Posterior vena cava (tissue), 2 donors: ENCODE results near the gene RIPPLY3. TPM values are rescaled to one million over a fixed set of nuclear protein-coding genes. Genes with fewer than 3 reads are reported as not detected.
"Not testable (repeated sequence)": the region's sequence is repeated elsewhere in the genome, so short reads cannot be mapped to it uniquely, and the experiment has no call there.

ENCODE experiments used
- DNase-seq: peaks from one replicate; pipeline ENCODE4 v3.0.0-alpha.2; 2020; ENCODE audit warnings: low spot score
- intact Hi-C, 2 donors: fragments of 100-400 bp; cut with DNase I; formaldehyde crosslinking; loops; one replicate each; pipeline versions ENCODE4 v1.14.1 to v1.14.2; 2022 to 2023
- total RNA-seq, 2 donors: library from RNA; stranded (reverse); fragmentation: NEBNext Ultra II Directional; extraction: Animal tissue kit (Norgen Biotek cat#: 25700); gene quantifications; one replicate each; pipeline ENCODE4 v1.2.1, GENCODE V29; 2021
- donor health status: DM: yes; HTN: yes; CAD: no.
- donor health status: DM: yes; HTN: yes; CAD: no.

Gene RIPPLY3
- total RNA-seq, 2 donors from 2014 or later: not detected

DNA sequence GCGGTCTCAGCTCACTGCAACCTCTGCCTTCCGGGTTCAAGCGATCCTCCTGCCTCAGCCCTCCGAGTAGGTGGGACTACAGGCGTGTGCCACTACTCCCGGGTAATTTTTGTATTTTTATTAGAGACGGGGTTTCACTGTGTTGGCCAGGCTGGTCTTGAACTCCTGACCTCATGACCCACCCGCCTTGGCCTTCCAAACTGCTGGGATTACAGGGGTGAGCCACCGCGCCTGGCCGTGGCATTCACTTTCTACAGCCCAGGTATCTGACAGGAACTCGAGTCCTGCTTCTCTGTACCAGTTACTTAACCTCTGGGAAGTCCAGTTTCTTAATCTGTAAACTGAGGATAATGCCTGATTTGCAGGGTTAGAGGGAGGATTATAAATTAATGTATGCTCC, 3.7 kb upstream of the RIPPLY3 start:
- intact Hi-C loops, DNase-seq: not testable (repeated sequence)

GRCh38 chr21:37003917-37004316, 2.6 kb upstream of the RIPPLY3 start:
- DNase-seq, intact Hi-C loops: not testable (repeated sequence)

DNA sequence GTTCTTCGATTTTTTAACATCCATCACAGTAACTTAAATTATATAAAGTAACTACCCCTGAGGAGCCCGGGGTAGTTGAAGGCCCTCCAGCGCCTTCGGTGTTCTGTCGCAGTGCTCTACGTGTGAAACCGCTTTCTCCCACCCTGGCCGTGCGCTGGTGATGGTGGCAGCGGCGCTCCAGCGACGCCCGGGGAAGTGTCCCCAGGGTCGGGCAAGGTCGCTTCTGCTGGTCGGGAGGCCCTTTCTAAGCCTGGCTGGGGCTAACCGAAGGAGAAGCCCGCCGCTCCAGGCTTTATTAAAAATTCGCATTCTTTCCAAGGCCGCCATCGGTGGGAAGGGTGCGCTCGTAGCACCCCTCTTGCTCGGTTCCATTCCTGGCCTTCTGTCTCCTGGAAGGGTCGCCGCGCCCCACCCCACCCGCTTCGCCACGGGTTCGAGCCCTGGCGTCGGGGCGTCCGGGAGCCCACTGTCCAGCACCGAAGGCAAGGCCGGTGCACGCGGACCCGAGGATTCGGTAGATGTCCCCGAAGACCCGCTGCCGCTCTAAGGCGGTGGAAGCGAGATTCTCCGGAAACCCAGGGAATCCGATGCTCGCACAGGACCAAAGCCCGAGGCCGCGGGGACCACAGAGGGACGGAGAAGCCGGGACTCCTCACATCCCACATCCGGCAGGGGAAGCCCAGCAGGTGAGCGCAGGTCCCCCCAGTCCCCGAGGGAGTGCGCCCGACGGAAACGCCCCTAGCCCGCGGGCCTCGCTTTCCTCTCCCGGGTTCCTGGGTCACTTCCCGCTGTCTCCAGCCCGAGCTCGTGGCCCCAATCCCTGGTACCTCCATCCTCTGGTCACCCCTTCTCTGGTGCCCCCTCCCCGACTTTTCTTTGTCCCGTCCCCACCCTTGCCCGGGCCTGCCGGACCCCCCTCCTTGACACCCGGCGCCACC, 685 bp upstream of the RIPPLY3 start:
- intact Hi-C loops: no loop called here
- no peak for DNase-seq

DNA sequence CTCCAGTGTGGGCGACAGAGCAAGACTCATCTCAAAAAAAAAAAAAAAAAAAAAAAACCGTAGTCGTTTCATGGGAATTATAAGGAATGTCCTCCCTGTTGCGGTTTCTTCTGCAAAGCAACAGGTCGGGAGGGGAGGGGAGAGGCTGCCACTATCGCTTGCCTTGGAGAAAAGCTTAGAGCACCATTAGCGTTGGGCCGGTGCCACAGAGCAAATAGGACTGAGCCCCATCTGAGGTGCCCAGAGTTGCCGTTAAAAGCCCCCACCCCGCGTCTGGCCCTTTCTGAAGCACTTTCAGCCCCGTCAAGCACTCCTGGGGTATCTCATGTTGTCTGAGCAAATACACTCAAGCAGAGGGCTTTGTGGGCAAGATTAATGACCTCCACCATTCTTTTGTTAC, 2.2 kb downstream of the RIPPLY3 start:
- intact Hi-C loops: no loop called here
- no peak for DNase-seq

DNA sequence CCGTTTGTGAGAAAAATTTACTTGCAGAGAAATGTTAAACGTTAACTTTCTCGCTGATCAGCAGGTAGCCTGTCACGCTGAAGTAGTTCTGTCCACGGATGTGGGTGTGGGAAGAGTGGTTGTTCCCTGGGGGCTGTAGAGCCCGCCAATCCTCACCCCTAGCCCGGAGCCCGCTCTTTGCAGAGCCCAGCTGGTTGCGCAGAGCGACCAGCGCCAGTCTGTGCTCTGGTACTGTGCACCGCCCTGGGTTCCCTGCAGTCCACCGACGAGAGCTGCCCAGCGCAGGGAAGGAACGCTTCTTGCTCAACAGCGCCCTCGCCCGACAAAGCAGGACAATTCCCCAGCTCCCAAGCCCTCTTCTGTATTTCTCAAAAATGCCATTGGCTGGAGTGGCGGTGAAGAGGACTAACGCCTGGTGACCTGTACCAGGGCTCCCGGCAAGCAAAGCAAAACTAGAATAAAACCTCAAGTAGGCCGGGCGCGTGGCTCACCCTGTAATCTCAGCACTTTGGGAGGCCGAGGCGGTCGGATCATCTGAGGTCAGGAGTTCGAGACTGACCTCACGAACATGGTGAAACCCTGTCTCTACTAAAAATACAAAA, 3.3 kb downstream of the RIPPLY3 start:
- intact Hi-C loops: no loop called here
- DNase-seq: peak; percentile 93

DNA sequence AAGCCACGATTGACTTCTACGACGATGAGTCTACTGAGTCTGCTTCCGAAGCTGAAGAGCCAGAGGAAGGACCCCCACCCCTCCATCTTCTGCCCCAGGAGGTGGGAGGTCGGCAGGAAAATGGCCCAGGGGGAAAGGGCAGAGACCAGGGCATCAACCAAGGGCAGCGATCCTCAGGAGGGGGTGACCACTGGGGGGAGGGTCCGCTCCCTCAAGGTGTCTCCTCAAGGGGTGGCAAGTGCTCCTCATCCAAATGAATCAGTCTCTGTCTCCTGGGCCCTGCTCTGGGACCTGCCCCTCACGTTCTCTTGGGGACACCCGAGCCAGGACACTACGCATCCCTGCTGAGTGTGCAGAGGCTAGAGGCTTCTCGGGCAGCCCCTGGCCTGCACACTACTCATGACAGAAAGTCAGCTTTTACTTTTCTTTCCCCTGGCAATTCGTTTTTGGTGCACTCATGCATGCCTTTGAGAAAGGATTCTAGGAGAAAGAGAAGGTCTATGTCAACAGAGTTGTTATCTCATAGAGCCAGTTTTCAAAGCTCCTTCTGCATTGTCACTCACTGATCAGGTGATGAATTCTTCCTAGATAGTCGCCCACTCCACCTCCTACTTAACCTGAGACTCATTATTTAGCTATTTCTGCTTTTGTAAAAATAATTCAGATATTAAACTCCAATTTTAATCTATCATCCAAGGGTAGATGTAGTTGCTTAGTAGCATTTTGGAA, 11.6 kb downstream of the RIPPLY3 start:
- peak; percentile 52 for DNase-seq
- intact Hi-C loops: no loop called here

GRCh38 chr21:37026499-37026898, 20.0 kb downstream of the RIPPLY3 start:
- intact Hi-C loops: no loop called here
- no peak for DNase-seq

- DNase-seq: no peak
- intact Hi-C loops: no loop called here
These were observed 22.1 kb downstream of the RIPPLY3 start for GRCh38 chr21:37028570-37028969.

DNA sequence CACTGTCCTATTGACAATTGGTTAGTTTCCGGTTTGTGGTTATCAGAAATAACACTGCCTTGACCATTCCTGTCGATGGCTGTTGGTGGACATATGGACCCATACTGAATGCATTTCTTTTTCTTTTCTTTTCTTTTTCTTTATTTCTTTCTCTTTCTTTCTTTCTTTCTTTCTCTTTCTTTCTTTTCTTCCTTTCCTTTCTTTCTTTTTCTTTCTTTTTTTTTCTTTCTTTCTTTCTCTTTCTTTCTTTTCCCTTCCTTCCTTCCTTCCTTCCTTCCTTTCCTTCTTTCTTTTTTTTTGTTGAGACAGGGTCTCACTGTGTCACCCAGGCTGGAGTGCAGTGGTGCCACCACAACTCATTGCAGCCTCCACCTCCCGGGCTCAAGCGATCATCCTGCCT, 24.4 kb downstream of the RIPPLY3 start:
- intact Hi-C loops: no loop called here
- no peak for DNase-seq

DNA sequence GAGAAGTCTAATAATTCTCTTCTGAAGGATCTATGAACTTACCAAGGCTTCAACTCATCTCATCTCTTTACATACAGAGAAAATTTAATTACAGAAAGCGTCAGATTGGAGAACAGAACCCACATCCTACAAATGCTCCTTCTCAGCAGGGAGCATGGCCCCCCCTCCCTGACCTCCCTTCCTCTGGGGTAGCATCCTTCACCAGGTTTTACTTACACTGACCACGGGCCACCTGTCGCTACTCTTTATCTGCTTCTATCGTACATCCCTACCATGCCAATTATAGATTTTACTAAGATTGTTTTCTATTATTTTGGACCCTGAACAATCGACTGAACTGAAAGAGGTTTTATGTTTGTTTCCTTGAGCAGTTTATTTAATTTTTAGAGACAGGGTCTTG, 25.8 kb downstream of the RIPPLY3 start:
- intact Hi-C loops: no loop called here
- no peak for DNase-seq

- intact Hi-C loops: no loop called here
- DNase-seq: no peak
These were observed 26.5 kb downstream of the RIPPLY3 start for GRCh38 chr21:37032877-37033471.

DNA sequence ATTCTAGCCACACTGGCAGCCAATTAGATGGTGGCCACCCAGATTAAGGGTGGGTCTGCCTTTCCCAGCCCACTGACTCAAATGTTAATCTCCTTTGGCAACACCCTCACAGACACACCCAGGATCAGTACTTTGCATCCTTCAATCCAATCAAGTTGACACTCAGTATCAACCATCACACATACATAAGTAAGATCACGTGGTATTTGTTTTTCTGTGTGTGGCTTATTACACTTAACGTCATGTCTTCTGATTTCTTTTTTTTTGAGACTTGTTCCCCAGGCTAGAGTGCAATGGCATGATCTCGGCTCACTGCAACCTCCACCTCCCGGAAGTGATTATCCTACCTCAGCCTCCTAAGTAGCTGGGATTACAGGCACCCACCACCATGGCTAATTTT, 27.9 kb downstream of the RIPPLY3 start:
- intact Hi-C loops, DNase-seq: not testable (repeated sequence)

- intact Hi-C loops: no loop called here
- DNase-seq: no peak
These were observed 29.7 kb downstream of the RIPPLY3 start for GRCh38 chr21:37036177-37036576.

DNA sequence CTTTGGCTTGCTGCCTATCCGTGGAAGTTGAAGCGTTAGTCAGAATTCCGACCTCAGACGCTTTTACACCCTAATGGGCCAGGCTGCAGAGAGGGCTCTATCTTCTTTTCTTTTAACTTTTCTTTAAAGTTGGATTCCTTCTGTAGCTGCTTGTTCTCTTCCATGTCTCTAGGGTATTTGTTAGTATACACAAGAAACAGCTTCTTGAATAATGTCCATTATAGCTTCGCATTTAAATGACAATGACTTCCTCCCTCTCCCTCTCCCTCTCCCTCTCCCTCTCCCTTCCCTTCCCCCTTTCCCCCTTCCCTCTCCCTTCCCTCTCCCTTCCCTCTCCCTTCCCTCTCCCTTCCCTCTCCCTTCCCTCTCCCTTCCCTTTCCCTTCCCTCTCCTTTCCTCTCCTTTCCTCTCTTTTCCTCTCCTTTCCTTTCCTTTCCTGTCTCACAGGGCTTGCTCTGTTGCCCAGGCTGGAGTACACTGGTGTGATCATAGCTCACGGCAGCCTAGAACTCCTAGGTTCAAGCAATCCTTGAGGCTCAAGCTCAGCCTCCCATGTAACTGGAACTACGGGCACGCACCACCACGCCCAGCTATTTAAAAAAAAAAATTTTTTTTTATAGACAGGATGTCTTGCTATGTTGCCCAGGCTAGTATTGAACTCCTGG, 33.0 kb downstream of the RIPPLY3 start:
- intact Hi-C loops: no loop called here
- DNase-seq: no peak

DNA sequence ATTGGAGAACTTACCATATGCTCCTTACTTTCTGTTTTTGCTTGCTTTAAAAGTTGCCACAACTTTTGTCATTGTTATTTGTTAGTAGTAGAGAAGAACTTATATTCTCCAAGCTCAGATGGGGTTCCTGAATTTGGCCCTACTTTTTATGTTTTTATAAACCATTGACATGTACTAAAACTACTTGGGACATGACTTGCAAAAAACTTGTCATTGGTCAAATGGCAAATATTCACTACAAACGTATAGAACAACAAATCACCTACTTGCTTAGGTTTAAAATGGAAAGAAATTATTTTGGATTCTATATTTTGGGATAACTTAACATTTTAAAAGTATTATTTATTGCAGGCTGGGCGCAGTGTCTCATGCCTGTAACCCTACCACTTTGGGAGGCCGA, 33.7 kb downstream of the RIPPLY3 start:
- no peak for DNase-seq
- intact Hi-C loops: no loop called here

GRCh38 chr21:37041706-37042271, 35.3 kb downstream of the RIPPLY3 start:
- DNase-seq: no peak
- intact Hi-C loops: no loop called here

DNA sequence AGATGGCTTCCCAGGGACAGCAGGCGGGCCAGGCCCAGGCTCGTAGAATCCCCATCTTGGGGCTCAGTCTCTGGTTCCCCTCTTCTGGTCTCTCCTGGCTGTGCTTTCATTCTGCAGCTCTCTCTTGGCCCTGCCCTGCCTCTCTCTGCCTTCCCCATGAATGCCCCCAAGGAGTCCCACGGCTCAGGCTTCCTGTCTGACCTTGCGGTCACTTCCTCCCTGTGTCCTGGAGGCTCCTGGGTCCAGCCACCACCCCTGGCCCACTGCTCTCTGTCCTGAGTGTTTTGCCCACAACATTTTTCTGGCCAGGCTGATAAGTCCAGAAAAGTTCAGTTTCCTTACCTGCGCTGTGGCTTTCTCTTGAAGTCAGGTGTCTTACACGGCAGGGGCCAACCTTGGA, 37.3 kb downstream of the RIPPLY3 start:
- DNase-seq: no peak
- intact Hi-C loops: no loop called here

DNA sequence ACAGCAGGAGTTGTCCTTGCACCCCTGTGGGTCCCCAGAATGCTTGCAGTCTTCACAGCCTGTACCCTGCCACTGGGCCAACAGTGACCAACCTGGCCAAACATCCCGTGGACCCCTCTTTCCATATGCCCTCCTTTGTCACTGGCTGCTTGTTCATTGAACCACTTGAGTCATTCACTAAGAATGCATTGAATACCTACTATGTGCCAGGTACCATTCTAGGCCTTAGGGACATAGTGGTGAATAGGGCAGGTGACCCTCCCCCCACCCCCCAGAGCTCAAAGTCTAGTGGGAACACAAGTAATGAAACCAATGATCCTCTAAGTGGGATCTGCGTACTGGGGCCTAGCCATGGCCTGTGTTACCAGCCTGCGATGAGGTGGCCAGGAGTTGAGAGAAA, 38.1 kb downstream of the RIPPLY3 start:
- no peak for DNase-seq
- intact Hi-C loops: no loop called here

DNA sequence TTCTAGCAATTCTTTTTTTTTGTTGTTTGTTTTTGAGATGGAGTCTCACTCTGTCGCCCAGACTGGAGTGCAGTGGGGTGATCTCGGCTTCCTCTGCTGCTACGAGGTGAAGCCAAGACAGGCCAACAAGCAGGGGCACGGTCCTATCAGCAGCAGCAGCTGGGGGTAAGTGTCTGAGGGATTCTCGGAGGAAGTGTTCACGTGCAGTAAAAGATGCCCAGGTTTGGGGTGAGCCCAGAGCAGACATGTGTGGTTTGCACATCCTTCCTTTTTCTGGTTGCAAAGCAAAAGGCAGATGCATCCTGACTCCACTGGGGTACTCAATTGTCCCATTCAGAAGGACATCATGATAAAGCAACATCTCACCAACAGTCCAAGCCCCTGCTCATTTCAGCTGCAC, 38.6 kb downstream of the RIPPLY3 start:
- intact Hi-C loops: no loop called here
- DNase-seq: no peak
